Caki2 (cell line): ENCODE results near the gene CNTFR. TPM values are rescaled to one million over a fixed set of nuclear protein-coding genes. Genes with fewer than 3 reads are reported as not detected.
"Not testable (repeated sequence)": the region's sequence is repeated elsewhere in the genome, so short reads cannot be mapped to it uniquely, and the experiment has no call there.

Experiments
- DNase-seq: peaks from one replicate; pipeline ENCODE4 v3.0.0-alpha.2; 2015; ENCODE audit warnings: low read depth
- in situ Hi-C: cut with HindIII; loops from 2 replicates; pipeline ENCODE4 v1.10.0; 2016; ENCODE audit warnings: low sequenced_read_pairs, low pct_unique_long_range_greater_than_20kb, mixed read lengths
- total RNA-seq: library from RNA; depleted of rRNA; stranded (reverse); fragments of >200 nt; shearing (Covaris generic); gene quantifications from 2 replicates; pipeline ENCODE4 v1.2.3, GENCODE V29; 2014; ENCODE audit warnings: low replicate concordance; rRNA removed

Gene CNTFR, protein sequence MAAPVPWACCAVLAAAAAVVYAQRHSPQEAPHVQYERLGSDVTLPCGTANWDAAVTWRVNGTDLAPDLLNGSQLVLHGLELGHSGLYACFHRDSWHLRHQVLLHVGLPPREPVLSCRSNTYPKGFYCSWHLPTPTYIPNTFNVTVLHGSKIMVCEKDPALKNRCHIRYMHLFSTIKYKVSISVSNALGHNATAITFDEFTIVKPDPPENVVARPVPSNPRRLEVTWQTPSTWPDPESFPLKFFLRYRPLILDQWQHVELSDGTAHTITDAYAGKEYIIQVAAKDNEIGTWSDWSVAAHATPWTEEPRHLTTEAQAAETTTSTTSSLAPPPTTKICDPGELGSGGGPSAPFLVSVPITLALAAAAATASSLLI
- not detected in 2 replicates for total RNA-seq

DNA sequence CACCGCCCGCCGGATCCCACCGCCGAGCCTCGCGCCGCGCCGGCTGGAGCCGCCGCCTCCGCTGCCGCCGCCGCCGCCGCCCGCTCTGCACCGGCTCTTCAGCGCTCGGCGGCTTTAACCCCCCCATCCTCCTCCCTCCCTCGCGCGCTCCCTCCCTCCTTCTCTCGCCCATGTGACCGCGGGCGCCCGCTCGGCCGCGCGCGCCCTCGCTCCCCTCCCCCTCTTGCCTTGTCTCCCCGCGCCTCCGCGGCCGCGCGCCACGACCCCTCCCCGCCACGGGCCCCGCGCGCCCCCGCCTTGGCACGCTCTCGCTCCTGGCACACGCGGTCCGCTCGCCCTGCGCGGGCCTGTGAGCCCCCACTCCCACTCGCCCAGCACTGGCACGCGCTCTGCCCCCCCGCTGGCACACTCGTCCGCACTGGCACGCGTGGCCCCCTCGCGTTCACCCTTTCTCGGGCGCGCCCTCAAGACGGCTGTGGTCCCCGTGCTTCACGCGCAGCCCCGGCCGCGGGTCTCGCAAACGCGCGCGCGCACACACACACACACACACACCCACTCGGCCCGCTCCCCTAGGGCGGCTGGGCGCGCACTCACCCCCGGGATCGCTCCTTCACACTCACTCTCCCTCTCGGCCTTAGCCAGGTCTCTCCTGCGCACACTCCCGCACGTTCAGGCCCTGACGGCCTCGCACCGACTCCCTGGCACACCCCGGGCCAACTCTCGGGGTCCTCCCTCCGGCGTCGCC lies at the start of gene CNTFR:
Gene CNTFR, minus strand, starts transcription at position 89 of the 745 bp plus-strand sequence. CDS start 20,743 bp downstream, outside the sequence.
- in situ Hi-C loops, result no loop called here
- no peak for DNase-seq

DNA sequence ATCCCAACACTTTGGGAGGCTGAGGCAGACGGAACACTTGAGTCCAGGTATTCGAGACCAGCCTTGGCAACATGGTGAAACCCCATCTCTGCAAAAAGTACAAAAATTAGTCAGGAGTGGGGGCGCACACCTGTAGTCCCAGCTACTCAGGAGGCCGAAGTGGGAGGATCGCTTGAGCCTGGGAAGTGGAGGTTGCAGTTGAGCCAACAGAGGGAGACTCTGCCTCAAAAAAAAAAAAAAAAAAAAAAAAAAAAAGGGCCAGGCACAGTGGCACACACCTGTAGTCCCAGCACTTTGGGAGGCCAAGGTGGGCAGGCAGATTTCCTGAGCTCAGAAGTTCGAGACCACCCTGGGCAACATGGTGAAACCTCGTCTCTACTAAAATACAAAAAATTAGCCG lies 49.8 kb upstream of the CNTFR start:
- DNase-seq, in situ Hi-C loops: not testable (repeated sequence)

DNA sequence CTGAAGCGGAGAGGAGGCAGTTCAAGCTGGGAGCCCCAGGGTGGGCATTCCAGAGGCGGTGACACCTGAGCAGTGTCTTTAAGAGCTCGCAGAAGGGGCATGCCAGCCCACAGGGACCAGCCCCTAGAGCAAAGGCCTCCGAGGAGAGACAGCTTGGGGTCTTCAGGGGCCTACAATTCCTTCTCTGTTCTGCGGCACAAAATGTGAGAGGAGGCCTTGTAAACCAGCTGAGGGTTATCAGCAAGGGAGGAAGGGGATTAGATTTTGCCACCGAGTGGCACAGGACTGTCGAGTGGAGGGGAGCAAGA lies 48.6 kb upstream of the CNTFR start:
- in situ Hi-C loops, result no loop called here
- DNase-seq, result no peak

DNA sequence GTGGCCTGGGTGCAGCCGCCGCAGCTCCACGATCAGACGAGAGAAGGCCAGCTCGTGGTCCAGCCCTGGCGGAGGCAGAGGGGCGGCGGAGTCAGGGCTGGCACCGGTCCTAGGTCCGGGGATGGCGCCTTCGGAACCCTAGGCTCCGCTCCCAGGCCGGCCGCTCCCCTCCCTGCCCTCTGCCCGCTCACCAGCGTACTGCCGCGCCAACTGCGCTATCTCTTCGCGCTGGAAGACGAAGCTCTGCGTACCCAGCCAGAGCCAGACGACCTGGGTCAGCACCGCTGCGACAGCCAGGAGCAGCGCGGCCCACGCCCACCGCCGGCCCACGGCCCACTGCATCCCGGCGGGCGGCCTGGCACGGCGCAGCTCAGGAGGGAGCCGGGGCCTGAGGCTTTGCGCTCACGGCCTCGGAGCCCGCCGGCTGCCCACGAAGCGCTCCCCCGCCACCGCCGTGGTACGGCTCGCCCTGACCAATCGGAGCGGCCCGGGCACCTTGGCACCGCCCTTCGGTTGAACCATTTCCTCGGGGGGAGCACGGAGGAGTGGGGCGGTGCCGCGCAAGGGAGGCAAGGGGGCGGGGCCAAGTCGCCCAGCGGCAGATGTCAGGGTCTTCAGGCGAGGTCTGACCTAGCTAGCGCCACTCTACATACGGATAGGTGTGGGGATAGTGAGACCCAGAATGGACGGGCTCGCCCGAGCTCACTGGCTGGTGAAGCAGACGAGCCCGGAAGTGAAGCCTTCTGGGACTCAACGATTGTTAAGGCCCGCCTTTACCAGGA lies 48.0 kb upstream of the CNTFR start, which contains the start of gene SIGMAR1:
Gene SIGMAR1, minus strand, starts transcription at position 432 of the 782 bp plus-strand sequence. Its CDS starts 90 bp downstream, at position 342.
- in situ Hi-C loops, result no loop called here
- DNase-seq, result peak; percentile 87

DNA sequence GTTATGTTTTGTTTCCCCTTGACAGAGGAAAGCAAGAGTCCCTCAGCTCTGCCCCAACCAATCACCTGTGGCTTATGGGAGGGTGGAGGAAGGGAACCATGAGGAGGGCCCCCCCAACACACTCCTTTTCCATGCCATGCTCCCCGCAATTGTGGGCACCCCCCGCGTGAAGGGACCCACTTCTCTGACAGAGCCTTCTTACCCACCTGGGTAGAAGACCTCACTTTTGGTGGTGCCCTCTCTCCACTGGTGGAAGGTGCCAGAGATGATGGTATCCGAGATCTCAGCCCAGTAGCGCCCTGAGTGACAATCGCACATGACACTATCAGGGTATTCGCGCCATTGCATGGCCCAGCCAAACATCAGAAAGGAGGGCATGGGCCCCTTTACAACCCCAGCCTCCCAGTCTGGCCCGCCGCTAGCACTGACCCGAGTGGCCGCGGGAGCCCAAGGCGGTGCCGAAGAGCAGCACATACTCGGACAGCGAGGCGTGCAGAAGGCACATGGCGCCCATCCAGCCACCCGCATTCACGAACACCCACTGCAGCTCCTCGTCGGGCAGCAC lies 47.3 kb upstream of the CNTFR start:
- in situ Hi-C loops, result no loop called here

DNA sequence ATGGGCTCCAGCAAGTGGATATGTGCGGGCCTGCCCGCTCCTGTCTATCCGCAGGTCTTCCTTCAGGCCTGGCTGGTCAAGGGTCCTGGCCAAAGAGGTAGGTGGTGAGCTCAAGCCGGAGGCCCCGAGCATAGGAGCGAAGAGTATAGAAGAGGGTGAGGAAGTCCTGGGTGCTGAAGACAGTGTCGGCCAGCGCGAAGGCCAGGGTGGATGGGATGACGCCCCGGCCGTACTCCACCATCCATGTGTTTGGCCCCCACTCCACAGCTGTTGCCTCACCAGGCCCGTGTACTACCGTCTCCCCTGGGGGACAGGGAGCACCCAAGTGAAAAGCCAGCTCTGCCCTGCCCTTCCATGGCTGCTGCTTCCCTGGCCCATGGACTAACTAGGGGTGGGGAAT lies 46.0 kb upstream of the CNTFR start:
- no peak for DNase-seq
- in situ Hi-C loops, result no loop called here

More for the DNA sequence above, 47.3 kb upstream of the CNTFR start:
- no peak for DNase-seq

DNA sequence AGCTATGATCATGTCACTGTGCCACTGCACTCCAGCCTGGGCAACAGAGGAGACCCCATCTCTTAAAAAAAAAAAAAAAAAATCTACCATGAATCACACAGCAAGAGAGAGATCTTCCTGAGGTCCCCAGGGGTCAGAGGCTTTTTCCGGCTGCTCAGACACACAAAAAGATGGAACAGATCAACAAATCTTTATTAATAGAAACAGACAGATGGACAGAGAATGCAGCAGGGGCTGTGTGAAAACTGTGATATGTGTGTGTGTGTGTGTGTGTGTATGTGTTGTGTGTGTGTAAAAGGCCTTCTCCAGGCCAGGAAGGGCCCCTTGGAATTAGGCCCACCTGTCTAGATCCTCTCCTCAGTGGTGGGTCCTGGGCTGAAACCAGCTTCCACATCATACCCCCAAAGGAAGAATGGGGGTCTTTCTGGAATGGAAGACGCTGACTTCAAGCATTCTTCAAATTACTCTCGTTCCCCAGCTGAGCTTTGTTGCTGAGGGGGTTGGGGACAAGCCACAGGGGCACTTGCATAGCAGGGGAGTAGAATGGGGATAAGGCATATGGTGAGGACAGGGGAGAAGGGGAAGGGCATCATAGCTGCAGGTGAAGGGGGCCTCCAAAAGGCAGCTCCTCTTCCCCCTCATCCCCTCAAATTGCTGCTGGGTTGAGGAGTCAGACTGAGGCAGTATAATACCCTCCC lies 45.2 kb upstream of the CNTFR start:
- no peak for DNase-seq
- in situ Hi-C loops, result no loop called here

DNA sequence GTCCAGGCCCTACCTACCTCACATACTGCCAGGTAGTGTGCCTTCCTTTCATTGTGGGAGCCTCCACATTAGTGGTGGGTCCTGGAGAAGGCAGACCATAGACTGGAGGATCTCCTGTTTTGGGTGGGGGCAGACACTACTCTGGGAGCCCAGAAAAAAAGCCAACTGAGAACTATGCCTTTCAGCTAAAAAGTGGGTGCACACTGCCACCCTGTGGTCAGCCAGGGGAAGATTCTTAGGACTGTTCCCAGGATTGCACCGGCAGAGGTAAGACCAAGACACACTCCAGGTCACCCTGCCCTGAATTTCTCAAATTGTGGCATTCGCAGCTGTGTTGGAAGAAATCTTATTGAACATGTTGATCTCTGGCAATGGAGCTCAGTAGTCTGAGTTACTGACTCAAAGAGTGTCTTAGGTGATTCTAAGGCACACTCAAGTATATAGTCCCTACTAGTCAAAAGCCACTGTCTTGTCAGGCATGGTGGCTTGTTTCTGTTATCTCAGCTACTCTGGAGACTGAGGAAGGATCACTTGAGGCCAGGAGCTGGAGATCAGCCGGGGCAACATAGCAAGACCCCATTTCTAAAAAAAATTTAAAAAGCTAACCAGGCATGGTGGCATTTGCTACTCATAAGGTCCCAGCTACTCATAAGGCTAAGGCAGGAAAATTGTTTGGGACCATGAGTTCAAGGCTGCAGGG lies 44.5 kb upstream of the CNTFR start:
- peak; percentile 38 for DNase-seq
- in situ Hi-C loops, result no loop called here

DNA sequence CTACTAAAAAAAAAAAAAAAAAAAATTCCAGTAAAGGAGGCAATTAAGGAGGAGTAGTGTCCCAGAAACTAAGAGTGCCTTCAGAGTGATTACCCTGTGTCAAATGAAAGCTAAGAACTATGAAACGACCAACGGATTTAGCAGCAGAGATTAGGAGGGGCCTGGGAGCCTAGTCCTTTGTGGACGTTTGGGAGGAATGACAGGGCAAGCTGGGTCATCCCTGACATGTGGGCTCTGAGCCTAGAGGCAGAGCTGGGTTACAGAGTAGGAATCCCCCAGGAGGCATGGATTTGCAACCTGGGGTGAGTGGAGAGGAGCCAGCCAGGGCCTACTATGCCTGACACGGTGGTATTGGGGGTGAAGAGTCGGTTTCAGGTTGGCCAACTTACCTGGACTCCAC lies 43.6 kb upstream of the CNTFR start:
- no peak for DNase-seq
- in situ Hi-C loops, result no loop called here

DNA sequence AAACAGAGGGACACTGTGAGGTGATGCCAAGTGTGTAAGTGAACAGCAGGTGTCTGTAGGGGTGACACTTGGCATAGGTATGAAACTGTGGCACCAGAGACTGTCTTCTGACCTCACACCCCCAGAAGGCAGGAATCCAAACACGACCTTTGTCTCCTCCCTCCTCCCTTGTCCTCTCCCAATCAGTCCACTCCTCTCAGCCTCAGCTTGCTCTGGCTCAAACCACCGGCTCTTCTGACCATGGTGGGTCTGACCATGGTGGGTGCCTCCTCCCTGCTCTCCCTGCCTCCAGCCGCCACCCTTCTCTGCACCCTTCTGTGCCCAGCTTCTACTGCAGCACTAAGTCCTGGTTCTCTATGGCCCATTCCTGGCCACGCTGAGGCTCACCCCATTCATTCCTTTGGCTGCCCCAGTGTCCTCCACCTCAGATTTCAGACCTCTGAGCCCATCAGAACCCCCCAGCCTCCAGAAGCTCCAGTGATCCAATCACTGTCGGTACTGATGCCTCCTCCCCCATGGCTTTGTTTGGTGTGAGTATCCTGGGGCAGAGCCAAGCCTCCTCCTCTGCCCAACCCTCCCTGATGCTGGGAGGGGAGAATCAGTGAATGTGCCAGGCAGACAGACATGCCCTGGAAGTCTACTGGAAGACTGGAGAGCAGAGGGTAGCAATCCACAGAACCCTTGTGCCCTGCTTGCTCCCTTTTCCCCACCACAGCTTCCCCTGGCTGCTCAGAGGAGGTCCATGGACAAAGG lies 41.1 kb upstream of the CNTFR start:
- in situ Hi-C loops, result no loop called here
- no peak for DNase-seq

DNA sequence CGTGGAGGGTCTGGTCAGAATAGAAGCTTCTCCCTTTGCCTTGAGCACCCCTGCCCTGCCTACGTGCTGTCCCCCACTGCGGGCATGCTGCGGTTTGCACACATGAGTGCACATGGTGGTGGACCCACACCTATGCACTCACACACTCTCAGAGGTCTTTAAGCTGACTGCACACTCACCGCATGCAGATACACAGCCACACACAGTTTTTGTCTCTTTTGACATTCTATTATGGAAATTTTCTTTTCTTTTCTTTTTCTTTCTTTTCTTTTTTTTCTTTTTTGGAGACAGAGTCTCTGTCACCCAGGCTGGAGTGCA lies 39.9 kb upstream of the CNTFR start:
- in situ Hi-C loops, result no loop called here
- DNase-seq, result no peak

DNA sequence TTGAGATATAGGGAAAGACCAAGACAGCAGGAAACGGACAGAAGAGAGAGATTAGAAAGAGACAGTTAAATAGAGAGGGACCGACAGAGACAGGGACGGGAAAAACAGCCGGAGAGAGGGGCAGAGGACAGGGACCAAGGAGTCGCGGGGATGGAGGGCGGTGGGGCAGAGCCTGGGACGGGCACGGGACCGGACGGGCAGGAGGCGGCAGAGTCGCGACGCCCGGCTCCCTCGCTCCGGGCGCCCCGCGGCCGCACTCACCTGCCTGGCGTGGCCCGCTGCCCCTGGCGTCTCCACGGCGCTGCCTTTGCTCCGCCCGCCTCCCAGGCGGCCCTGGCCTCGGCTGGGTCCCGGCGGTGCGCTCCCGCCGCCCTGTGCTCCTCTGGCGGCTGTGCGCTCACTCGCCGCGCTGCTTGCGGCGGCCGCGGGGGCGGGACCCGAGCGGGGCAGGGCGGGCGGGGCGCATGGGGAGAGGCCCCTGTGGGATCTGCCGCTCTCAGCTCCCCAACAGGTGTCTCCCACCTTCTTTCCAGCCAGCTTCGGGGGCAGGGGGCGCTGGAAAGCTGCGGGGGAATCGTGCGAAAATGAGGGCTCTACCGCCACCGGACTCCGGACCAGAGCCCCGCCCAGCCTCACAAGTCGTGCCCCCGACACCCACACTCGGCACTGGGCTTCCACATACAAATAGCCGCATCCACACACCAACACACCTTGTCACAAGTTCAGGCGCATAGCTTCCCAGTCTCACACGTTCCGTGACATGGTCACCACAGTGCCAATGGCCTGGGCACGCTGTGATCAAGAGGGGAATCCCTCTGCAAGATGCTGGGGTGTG lies 39.3 kb upstream of the CNTFR start, which contains the start of gene ARID3C:
Gene ARID3C, minus strand, starts transcription at position 411 of the 835 bp plus-strand sequence. CDS start 1,052 bp downstream, outside the sequence.
- in situ Hi-C loops, result no loop called here

DNA sequence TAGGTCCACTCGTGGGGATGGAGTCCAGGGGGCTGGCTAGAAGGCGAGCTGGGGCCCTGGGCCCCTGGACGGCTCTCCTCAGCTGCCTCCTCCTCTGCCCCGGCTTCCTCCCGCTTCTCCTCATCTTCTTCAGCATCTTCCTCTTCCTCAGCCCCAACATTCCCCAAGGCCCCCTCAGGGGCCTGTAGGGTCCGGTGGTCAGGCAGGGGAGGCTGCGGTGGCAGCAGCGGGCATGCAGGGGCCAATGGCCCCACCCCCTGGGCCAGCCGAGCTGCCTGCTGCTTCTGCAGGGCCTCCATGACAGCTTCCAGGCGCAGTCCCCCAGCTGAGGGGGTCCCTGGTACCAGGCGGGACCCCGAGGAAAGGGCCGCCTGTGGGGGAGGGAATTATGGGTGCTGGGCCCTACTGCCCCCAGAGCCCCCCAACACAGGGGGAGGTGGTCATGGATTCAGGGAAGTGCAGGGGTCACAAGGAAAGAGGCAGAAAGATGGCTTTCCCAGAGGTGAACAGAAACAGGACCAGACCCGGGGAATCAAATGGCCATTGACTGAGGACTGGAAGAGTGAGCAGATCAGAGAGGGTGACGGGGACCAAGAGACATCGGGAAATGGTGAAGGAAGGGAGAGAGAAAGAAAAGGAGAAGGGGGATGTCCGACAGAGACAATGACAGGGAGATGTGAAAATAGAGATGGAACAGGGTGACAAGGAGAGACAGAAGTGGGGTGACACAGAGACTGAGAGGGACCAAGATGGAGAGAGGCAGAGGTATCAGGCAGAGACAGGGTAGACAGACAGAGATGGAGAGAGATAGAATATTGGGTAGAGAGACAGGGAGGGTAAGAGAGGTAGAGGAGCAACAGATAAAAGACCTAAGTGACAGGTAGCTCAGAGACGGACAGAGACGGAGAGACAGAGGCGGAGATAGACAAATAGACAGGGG lies 38.5 kb upstream of the CNTFR start:
- in situ Hi-C loops, result no loop called here
- no peak for DNase-seq

More for the DNA sequence above, 39.3 kb upstream of the CNTFR start, which contains the start of gene ARID3C:
- no peak for DNase-seq

DNA sequence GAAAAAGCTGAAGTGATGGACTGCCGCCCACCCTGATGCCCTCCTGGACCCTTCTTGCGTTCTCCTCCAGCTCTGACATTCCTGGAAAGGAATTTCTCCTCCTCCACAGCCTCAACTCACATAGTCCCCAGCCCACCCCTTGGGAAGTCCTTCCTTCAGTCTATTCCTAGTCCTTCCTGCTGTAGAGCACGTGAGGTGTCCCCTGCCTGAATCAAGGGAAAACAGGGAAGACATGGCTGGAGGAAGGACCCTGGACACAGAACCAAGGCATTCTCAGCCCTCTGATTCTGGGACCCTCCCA lies 35.6 kb upstream of the CNTFR start:
- in situ Hi-C loops, result no loop called here

DNA sequence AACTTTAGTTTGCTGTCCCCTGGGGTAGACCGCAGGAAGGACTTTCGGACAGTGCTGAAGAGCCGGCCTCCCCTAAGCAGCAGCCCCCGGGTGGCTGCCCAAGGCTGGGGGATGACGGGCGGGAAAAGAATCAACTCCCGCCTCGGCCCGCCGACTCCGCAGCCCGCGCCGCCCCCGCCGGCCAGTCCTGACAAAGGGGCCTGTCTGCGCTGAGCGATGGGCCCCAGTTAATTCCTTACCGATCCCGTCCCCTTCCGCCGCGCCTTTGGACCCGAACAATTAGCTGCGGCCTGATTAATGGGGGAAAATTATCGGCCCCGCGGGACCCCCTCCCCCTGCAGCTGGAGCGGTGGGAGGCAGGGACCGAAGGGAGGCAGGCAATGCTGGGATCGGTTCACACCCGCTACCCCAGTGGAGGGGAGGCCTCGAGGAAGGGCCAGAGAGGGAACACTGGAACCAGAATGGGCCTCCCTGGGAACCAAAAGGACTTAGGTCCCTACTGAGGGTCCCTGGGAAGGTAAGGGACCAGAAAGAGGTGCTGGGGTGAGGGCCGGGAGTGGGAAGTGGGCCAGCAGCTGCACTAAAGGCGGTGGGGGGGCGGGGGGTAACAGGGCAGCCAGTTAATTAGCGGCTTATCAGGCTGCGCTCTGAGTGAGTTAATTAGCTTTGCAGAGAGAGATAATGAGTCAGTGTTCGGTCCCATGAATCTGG lies 35.1 kb upstream of the CNTFR start:
- no peak for DNase-seq
- in situ Hi-C loops, result no loop called here

More for the DNA sequence above, 35.6 kb upstream of the CNTFR start:
- no peak for DNase-seq
